HUES6 (cell line): ENCODE data around the gene ANKRD11.

ENCODE experiments used
- H3K27ac ChIP-seq: 2 replicates; pipeline ENCODE4 v1.7.0; 2013; ENCODE audit warnings: low read depth, mild to moderate bottlenecking, low read length, inconsistent platforms
- H3K27me3 ChIP-seq: 2 replicates; pipeline ENCODE4 v1.6.1; 2013; ENCODE audit warnings: low read length; ENCODE audit not compliant: control insufficient read depth, insufficient read depth
- H3K36me3 ChIP-seq: 2 replicates; pipeline ENCODE4 v1.6.1; 2013; ENCODE audit warnings: low read length; ENCODE audit not compliant: control insufficient read depth, insufficient read depth
- H3K4me1 ChIP-seq: 2 replicates; pipeline ENCODE4 v1.6.1; 2013; ENCODE audit warnings: low read length; ENCODE audit not compliant: control insufficient read depth, insufficient read depth
- H3K4me3 ChIP-seq: 2 replicates; pipeline ENCODE4 v1.5.1; 2013; ENCODE audit warnings: low read depth, low read length
- H3K9ac ChIP-seq: one replicate; pipeline ENCODE4 v1.6.1; 2013; ENCODE audit warnings: mild to moderate bottlenecking, low read length
- H3K9me3 ChIP-seq: 2 replicates; pipeline ENCODE4 v1.6.1; 2013; ENCODE audit warnings: low read depth, low read length; ENCODE audit not compliant: control insufficient read depth, insufficient read depth

ANKRD11 gene

DNA sequence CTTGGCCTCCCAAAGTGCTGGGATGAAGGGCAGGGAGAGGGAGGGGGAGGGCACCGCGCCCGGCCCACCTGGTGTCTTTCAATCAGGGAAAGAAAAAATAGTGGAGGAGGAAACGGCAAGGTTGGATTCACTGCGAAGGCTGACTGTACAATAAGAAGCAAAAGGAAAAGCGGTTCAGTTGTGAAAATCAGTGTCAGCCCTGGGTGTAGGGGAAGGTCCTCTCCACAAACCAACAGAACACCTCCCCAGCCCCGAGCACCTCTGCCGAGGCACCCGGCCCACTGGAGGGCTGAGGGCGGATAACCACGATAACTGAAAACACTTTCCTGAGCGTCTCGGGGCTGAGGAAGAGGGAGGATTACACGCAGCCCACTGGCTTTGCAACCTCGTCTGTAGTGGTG, 16.4 kb upstream of the ANKRD11 start:
- Histone ChIP-seq H3K4me3 (peak overlapping the region; percentile 97), H3K4me1 (peaks cover 11% of the 10 kb centered on the region), H3K36me3 (peaks cover 16% of the 10 kb centered on the region), H3K9me3 (peaks cover 2% of the 10 kb centered on the region; the same call in 1 of the 2 replicates), H3K27ac (no peak overlapping the region), H3K27me3 (no peaks in the 10 kb centered on the region), H3K9ac (peak overlapping the region; percentile 96)

DNA sequence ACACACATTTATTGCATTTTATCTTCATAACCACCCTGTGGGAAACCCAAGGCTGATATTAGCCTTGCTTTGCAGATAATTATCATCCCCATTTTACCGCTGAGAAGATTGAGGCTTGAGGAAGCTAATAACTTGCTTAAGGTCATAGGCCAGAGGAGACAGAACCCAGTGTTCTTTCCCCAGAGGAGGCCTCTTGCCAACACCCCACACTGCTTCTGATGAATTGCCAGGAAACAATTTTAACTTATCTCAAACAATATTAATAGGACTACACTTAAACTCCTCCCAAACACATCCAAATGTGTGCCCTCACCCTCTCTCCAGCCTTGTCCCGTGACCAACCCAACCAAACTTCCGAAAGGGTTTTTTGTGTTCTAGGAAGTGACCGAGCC, 15.7 kb upstream of the ANKRD11 start:
- no peak overlapping the region for H3K27ac ChIP-seq
- no peaks in the 10 kb centered on the region for H3K27me3 ChIP-seq
- H3K9ac ChIP-seq, result no peak overlapping the region

DNA sequence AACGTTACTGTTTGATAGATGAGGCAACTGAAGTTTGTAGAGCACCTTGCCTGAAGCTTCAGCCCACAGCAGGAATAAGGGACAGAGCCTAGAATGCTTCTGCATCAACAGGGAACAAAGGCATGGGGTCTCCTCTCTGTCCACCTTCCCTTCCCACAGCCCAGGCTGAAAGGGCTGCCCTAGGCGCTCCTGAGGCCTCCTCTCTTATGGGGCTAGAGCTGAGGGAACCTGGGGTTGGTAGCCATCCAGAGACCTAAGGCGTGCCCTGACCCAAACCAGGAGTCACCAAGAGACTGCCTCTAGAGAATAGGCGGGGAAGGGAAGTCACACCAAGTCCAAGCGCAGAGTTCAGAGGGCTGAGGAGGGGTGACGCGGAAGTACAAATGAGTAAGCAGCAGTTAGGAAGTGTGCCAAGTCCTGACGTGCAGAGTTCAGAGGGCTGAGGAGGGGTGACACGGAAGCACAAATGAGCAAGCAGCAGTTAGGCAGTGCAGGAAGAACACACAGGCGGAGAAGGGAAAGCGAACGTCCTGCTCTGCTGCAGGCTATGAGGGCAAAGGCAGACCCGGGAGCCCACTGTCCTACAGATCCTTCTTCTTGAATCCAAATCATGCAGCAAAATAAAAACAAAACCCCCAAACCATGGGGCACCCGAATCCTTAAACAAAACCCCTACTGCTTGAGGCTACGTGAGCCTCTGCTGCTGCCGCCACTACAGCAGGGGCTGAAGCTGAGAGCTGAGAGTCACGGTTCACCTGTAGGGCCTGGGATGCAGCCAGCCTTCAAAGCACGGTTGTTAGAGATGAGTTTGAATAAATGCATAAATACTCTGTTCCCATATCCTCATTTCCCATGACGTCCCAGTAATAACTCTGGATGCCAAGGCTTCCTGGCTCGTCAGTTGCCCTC, 15.1 kb upstream of the ANKRD11 start:
- peaks cover 11% of the 10 kb centered on the region for H3K4me1 ChIP-seq
- peaks cover 2% of the 10 kb centered on the region; the same call in 1 of the 2 replicates for H3K9me3 ChIP-seq
- no peak overlapping the region for H3K27ac ChIP-seq
- peaks cover 2% of the 10 kb centered on the region for H3K36me3 ChIP-seq
- H3K27me3 ChIP-seq, result no peaks in the 10 kb centered on the region
- no peak overlapping the region for H3K4me3 ChIP-seq
- no peak overlapping the region for H3K9ac ChIP-seq

More for the DNA sequence above, 15.7 kb upstream of the ANKRD11 start:
- peaks cover 11% of the 10 kb centered on the region for H3K4me1 ChIP-seq
- peaks cover 9% of the 10 kb centered on the region for H3K36me3 ChIP-seq
- H3K4me3 ChIP-seq, result no peak overlapping the region
- H3K9me3 ChIP-seq, result peaks cover 2% of the 10 kb centered on the region; the same call in 1 of the 2 replicates

DNA sequence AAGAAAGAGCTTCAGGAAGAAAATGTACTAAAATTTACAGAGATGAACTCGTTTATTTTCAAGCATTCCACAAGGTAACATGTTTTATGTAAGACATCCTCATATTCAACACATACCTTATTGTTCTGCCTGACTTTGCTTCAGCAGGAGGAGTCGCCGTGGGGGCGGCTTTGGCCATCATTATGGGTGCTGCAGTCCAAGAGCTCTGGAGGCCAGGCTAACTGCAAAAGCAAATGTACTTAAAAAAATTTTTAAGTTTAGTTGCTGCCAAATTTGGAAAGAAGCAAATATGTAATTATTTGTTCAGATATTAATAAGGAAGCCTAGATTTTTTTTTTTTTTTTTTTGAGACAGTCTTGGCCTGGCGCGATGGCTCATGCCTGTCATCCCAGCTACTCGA, 13.7 kb upstream of the ANKRD11 start:
- no peak overlapping the region for H3K27ac ChIP-seq
- no peak overlapping the region for H3K4me3 ChIP-seq
- no peak overlapping the region for H3K9ac ChIP-seq
- no peaks in the 10 kb centered on the region for H3K36me3 ChIP-seq
- peaks cover 10% of the 10 kb centered on the region for H3K4me1 ChIP-seq
- H3K9me3 ChIP-seq, result peaks cover 2% of the 10 kb centered on the region; the same call in 1 of the 2 replicates
- no peaks in the 10 kb centered on the region for H3K27me3 ChIP-seq

DNA sequence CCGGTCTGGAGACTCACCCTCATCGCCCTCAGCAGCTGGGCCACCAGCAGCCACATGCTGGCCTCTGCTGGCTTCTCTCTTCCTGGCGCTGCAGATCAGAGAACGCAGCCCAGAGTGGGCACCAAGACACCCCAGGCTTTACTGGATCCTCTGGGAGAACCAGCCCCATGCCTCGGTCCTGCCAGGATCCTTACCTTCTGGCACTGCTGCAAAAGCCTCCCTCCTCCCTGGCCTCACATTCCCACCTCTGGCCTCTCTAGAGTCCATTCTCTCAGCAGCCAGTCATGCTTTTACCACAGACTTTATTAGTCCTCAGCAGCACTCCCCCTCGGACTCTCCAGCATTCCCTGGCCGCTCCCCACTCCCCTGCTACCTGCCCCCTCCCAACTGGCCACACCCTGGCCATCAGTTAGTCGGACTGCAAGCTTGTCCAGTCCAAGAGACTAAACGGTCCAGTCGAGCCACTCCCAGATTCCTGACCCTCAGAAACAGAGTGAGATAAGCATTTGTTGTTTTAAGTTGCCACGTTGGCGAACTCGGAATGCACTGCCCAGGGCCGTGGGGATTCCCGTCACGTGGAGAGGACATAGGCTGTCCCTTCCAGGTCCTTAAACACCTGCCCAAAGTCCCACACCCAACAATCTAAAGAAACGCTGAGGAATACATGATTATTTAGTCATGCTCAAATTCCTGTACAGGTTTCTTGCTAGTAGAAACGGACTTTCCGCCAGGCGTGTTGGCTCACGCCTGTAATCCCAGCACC, 11.9 kb upstream of the ANKRD11 start:
- Histone ChIP-seq H3K9me3 (peaks cover 2% of the 10 kb centered on the region; the same call in 1 of the 2 replicates), H3K36me3 (peaks cover 3% of the 10 kb centered on the region; the same call in 1 of the 2 replicates), H3K4me3 (no peak overlapping the region), H3K4me1 (peaks cover 6% of the 10 kb centered on the region), H3K9ac (no peak overlapping the region), H3K27me3 (no peaks in the 10 kb centered on the region), H3K27ac (no peak overlapping the region)

DNA sequence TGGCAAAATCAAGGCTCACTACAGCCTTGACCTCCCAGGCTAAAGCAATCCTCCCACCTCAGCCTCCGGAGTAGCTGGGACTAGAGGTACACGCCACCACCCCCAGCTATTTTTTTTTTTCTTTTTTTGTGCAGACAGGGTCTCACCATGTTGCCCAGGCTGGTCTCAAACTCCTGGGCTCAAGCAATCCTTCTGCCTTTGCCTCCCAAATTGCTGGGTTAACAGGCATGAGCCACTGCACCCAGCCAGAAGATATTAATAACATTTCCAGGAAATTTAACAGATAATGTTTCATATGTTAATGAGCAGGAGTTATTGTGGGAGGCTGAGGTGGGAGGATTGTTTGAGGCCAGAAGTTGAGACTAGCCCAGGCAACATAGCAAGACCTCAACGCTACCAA, 9.4 kb upstream of the ANKRD11 start:
- no peaks in the 10 kb centered on the region for H3K9me3 ChIP-seq
- no peaks in the 10 kb centered on the region for H3K27me3 ChIP-seq
- peaks cover 6% of the 10 kb centered on the region; the same call in 1 of the 2 replicates for H3K4me1 ChIP-seq
- H3K36me3 ChIP-seq, result peaks cover 3% of the 10 kb centered on the region; the same call in 1 of the 2 replicates
- H3K9ac ChIP-seq, result no peak overlapping the region
- H3K27ac ChIP-seq, result no peak overlapping the region
- no peak overlapping the region for H3K4me3 ChIP-seq

DNA sequence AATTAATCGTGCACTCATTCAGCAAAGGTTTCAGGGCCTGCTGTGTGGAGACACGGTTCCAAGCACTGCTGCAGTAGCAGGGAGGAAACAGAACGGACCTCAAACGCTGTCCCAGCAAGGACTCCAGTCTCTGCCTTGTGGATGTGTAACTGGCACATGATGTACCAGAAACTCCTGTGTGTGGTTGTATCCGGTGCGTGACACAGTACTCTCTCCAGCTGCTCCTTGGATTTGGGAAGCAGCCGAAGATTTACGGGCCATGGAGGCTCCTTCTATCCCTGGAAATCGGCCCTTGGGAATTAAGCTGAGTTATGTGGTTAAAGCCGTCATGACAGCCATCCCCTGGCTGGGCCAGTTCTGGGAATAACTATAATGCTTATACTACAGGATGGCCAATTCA, 8.5 kb upstream of the ANKRD11 start:
- Histone ChIP-seq H3K4me1 (peaks cover 6% of the 10 kb centered on the region; the same call in 1 of the 2 replicates), H3K4me3 (no peak overlapping the region), H3K27me3 (no peaks in the 10 kb centered on the region), H3K36me3 (peaks cover 3% of the 10 kb centered on the region; the same call in 1 of the 2 replicates), H3K9ac (no peak overlapping the region), H3K9me3 (no peaks in the 10 kb centered on the region), H3K27ac (no peak overlapping the region)

DNA sequence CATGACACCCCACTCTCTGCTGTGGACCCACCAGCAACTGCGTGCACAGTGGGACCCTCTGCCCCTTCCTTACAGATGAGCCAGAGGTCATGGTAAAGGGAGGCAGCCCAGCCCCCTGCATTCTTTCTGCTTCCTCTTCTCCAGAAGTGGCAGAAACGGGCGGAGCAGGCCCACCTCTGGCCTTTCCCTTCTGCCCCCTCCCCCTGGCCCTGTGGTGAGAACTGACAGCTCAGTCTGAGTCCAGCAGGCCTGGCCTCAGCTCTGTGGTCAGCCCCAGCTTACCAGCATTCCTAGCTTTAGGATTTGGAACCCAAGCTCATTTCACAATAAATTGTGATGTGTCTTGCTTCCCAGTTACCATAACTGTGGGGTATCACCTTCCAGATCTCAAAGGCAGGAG, 4.8 kb upstream of the ANKRD11 start:
- Histone ChIP-seq H3K4me3 (no peak overlapping the region), H3K27me3 (no peaks in the 10 kb centered on the region), H3K9ac (no peak overlapping the region), H3K4me1 (peaks cover 6% of the 10 kb centered on the region; the same call in 1 of the 2 replicates), H3K9me3 (no peaks in the 10 kb centered on the region), H3K36me3 (peaks cover 3% of the 10 kb centered on the region; the same call in 1 of the 2 replicates), H3K27ac (no peak overlapping the region)

DNA sequence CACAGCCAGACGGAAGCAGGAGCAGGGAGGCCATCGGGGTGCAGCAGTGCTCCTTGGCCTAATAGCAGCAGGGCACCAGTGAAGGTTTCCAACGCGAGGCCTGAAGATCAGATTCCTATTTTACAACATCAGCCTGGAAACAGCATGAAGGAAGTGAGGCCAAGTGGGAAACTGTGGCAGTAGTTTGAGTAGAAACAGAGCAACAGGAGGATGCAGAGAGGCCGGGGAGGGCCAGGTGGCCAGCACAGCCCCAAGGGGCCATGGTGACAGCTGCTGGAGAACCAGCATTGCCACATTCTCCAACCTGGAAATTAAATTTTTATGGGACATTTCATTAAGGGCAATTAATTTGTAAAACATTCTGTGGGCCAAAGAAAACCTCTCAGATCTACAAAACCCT, 3.4 kb upstream of the ANKRD11 start:
- Histone ChIP-seq H3K4me1 (peaks cover 6% of the 10 kb centered on the region; the same call in 1 of the 2 replicates), H3K9me3 (no peaks in the 10 kb centered on the region), H3K9ac (no peak overlapping the region)

DNA sequence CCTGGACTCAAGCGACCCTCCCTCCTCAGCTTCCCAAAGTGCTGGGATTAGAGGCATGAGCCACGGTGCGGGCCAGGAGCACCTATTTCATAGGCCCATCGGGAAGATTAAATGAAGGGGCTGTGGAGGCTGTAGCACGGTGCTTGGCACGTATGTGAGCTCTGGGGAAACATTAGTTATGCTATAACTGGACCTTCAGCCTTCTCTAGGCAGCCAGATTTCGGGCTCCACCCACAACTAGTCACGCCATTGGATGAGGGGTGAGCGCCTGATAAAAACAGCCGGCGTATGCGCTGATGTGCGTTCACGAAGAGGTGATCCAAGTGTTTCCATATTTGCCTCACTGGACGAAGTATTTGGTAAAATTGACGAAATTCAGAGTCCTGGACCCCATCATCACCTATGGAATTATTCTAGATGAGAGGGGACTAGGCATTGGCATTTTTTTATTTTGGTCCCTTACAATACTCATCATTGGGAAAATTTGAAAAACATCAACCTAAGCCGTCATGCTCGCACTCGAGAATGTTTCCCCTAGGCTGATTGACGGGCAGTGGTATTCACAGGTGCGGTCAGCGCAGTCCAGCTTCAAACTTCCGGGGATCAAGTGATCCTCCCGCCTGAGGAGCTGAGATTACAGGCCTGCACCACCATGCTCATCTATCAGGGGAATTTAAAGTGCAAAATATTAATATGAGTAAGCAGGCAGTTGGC, 1.8 kb upstream of the ANKRD11 start:
- Histone ChIP-seq H3K36me3 (no peaks in the 10 kb centered on the region), H3K4me1 (peaks cover 17% of the 10 kb centered on the region), H3K9ac (no peak overlapping the region), H3K4me3 (peak overlapping the region; percentile 72), H3K27me3 (no peaks in the 10 kb centered on the region), H3K9me3 (no peaks in the 10 kb centered on the region), H3K27ac (no peak overlapping the region)

More for the DNA sequence above, 3.4 kb upstream of the ANKRD11 start:
- no peaks in the 10 kb centered on the region for H3K27me3 ChIP-seq
- H3K27ac ChIP-seq, result no peak overlapping the region
- peaks cover 1% of the 10 kb centered on the region; the same call in 1 of the 2 replicates for H3K36me3 ChIP-seq
- no peak overlapping the region for H3K4me3 ChIP-seq
